ENCODE results near the gene VPS39. TPM values are rescaled to one million over a fixed set of nuclear protein-coding genes. Genes with fewer than 3 reads are reported as not detected.

Gene VPS39
- total and polyA plus RNA-seq, 2 donors (not counting 3 experiments of a cell fraction or from before 2014, with no cell fraction given), result 56.5 to 56.7 TPM

DNA sequence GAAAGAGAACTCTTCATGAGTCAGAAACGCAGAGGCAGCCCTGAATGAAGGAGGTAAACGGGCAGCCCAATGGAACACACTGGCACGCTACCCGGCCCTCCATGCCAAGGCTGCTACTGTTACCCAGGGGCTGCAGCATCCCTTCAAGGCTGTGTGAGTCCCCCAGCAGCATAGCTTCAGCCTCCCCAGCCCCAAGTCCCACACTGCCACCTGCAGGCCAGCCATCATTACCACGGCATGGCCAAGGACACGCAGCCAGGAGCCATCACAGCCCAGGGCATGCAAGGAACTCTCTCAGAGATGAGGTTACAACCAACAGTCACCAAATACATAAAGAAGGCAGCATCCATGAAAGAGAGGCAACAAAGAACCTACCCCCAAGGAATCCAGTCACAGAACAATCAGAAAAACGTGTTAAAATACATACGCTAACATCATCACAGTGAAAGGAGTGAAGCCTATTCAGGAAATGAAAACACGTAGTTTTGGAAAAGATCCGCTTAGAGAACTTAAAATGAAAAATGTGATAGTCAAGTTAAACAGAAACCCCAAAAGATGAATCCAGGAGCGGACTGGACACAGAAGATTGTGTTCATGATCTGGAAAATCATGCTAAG lies 74.1 kb downstream of the VPS39 start:
- dilution Hi-C loops (cut with MboI; ENCODE audit: extremely low pct_ligation_motif_present, low sequenced_read_pairs), result no loop called here
- Histone ChIP-seq H3K4me3 (replicated peaks in 1 of 3; ENCODE audit: insufficient read depth in 1 of 3, low read depth in 1 of 3, low read length in 3 of 3) (no peak overlapping the region), H3K9ac (replicated peaks; ENCODE audit: extremely low read depth, insufficient read depth, low read length) (no peak overlapping the region), H3K27me3 (ENCODE audit: control insufficient read depth in 2 of 2, insufficient read depth in 2 of 2, low read length in 2 of 2) (peaks cover 15 to 20% of the 10 kb centered on the region in 2 experiments), H3K4me1 (ENCODE audit: control insufficient read depth, extremely low read depth, insufficient read depth, low read length) (no peaks in the 10 kb centered on the region), H3K4me2 (ENCODE audit: insufficient read depth, low read length) (no peak overlapping the region), H3K9me3 (replicated peaks; ENCODE audit: control insufficient read depth, insufficient read depth, low read length) (no peaks in the 10 kb centered on the region), H3K36me3 (ENCODE audit: control insufficient read depth in 2 of 2, extremely low read depth in 1 of 2, insufficient read depth in 2 of 2, low read length in 2 of 2) (no peaks in the 10 kb centered on the region), H4K20me1 (replicated peaks; ENCODE audit: control insufficient read depth, extremely low read depth, insufficient read depth, low read length) (no peaks in the 10 kb centered on the region), H2AFZ (ENCODE audit: low read depth, low read length) (no peak overlapping the region), H3K27ac (ENCODE audit: insufficient read depth, low read depth, low read length) (no peak overlapping the region), H3K79me2 (ENCODE audit: control insufficient read depth, insufficient read depth, low read length) (no peaks in the 10 kb centered on the region), H3K9me1 (replicated peaks; ENCODE audit: control insufficient read depth, extremely low read depth, insufficient read depth, low read length) (no peaks in the 10 kb centered on the region)
- ChIA-PET CTCF (interaction anchor here (0.6 to 5.6 kb wide), 25 partner anchors 10 to 143 kb away, joined by 3 to 96 read pairs (median 4); partner anchors contain the start of gene PLA2G4D), POLR2A (no interaction called here)
- BruUV-seq (replicated peaks), result no TSS peak
- peak; percentile 79 for FAIRE-seq
- peak; percentile 52 for DNase-seq (ENCODE audit: low read depth, low spot score)
- intact Hi-C loops (cut with micrococcal nuclease), result loop anchor here (1.0 kb wide), 3 partner anchors 50 to 145 kb away; no protein-coding TSS in a partner anchor
- TF ChIP-seq, protein P1, sequence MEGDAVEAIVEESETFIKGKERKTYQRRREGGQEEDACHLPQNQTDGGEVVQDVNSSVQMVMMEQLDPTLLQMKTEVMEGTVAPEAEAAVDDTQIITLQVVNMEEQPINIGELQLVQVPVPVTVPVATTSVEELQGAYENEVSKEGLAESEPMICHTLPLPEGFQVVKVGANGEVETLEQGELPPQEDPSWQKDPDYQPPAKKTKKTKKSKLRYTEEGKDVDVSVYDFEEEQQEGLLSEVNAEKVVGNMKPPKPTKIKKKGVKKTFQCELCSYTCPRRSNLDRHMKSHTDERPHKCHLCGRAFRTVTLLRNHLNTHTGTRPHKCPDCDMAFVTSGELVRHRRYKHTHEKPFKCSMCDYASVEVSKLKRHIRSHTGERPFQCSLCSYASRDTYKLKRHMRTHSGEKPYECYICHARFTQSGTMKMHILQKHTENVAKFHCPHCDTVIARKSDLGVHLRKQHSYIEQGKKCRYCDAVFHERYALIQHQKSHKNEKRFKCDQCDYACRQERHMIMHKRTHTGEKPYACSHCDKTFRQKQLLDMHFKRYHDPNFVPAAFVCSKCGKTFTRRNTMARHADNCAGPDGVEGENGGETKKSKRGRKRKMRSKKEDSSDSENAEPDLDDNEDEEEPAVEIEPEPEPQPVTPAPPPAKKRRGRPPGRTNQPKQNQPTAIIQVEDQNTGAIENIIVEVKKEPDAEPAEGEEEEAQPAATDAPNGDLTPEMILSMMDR (IDR thresholded peaks at IDR 0.05; ENCODE audit: extremely low read depth in 1 of 2, insufficient read depth in 1 of 2, low read depth in 1 of 2, low read length in 2 of 2), result peak; percentile 59 to 78
- no peak for TF ChIP-seq GATA2 (IDR thresholded peaks at IDR 0.05; ENCODE audit: insufficient read depth, insufficient read length, low read depth, low read length)
- no peak for TF ChIP-seq POLR2A (IDR thresholded peaks at IDR 0.05; ENCODE audit: low read depth, low read length)
- no peak for TF ChIP-seq MAX (IDR thresholded peaks at IDR 0.05; ENCODE audit: insufficient read depth, insufficient read length)

GRCh38 chr15:42133356-42133755 lies 74.7 kb downstream of the VPS39 start:
- Histone ChIP-seq H3K9me3 (replicated peaks; ENCODE audit: control insufficient read depth, insufficient read depth, low read length) (no peaks in the 10 kb centered on the region), H3K4me1 (ENCODE audit: control insufficient read depth, extremely low read depth, insufficient read depth, low read length) (no peaks in the 10 kb centered on the region), H3K9ac (replicated peaks; ENCODE audit: extremely low read depth, insufficient read depth, low read length) (no peak overlapping the region), H3K36me3 (ENCODE audit: control insufficient read depth in 2 of 2, extremely low read depth in 1 of 2, insufficient read depth in 2 of 2, low read length in 2 of 2) (no peaks in the 10 kb centered on the region), H2AFZ (ENCODE audit: low read depth, low read length) (no peak overlapping the region), H4K20me1 (replicated peaks; ENCODE audit: control insufficient read depth, extremely low read depth, insufficient read depth, low read length) (no peaks in the 10 kb centered on the region), H3K27me3 (ENCODE audit: control insufficient read depth in 2 of 2, insufficient read depth in 2 of 2, low read length in 2 of 2) (peaks cover 16 to 21% of the 10 kb centered on the region in 2 experiments), H3K4me2 (ENCODE audit: insufficient read depth, low read length) (no peak overlapping the region), H3K79me2 (ENCODE audit: control insufficient read depth, insufficient read depth, low read length) (no peaks in the 10 kb centered on the region), H3K9me1 (replicated peaks; ENCODE audit: control insufficient read depth, extremely low read depth, insufficient read depth, low read length) (no peaks in the 10 kb centered on the region), H3K4me3 (replicated peaks in 1 of 3; ENCODE audit: insufficient read depth in 1 of 3, low read depth in 1 of 3, low read length in 3 of 3) (no peak overlapping the region), H3K27ac (ENCODE audit: insufficient read depth, low read depth, low read length) (no peak overlapping the region)
- no peak for TF ChIP-seq EZH2 (IDR thresholded peaks at IDR 0.05; ENCODE audit: borderline replicate concordance, low read depth, low read length, severe bottlenecking)
- no peak for TF ChIP-seq MAX (IDR thresholded peaks at IDR 0.05; ENCODE audit: insufficient read depth, insufficient read length)
- TF ChIP-seq JUN (IDR thresholded peaks at IDR 0.05; ENCODE audit: borderline replicate concordance, insufficient read depth, insufficient read length, low read depth), result no peak
- TF ChIP-seq, protein P1 (IDR thresholded peaks at IDR 0.05; ENCODE audit: extremely low read depth in 1 of 2, insufficient read depth in 1 of 2, low read depth in 1 of 2, low read length in 2 of 2), result no peak
- TF ChIP-seq POLR2A (IDR thresholded peaks at IDR 0.05; ENCODE audit: low read depth, low read length), result no peak
- TF ChIP-seq FOS (IDR thresholded peaks at IDR 0.05; ENCODE audit: borderline replicate concordance, insufficient read depth, low read length), result no peak
- TF ChIP-seq GATA2 (IDR thresholded peaks at IDR 0.05; ENCODE audit: insufficient read depth, insufficient read length, low read depth, low read length), result no peak
- TF ChIP-seq MYC (IDR thresholded peaks at IDR 0.05; ENCODE audit: low read depth, low read length), result no peak
- no peak for TF ChIP-seq POLR2AphosphoS5 (IDR thresholded peaks at IDR 0.05; ENCODE audit: insufficient read depth, low read depth, low read length)
- intact Hi-C loops (cut with micrococcal nuclease) (no loop called here), dilution Hi-C loops (cut with MboI; ENCODE audit: extremely low pct_ligation_motif_present, low sequenced_read_pairs) (no loop called here)
- CTCF ChIA-PET, result interaction anchor here (0.6 to 5.6 kb wide), 22 partner anchors 9 to 142 kb away, joined by 3 to 96 read pairs (median 4); partner anchors contain the start of gene PLA2G4D
- POLR2A ChIA-PET, result no interaction called here
- BruUV-seq (replicated peaks), result no TSS peak
- no peak for DNase-seq (ENCODE audit: low read depth, low spot score)
- no peak for FAIRE-seq
